AG09309 (cell line): Measurements from ENCODE around the gene UBE2G1.

Experiments
- DNase-seq: peaks from one replicate; pipeline ENCODE4 v3.0.0-alpha.2; 2010; ENCODE audit warnings: low read depth
- H3K4me3 ChIP-seq: 2 replicates; pipeline ENCODE4 v1.5.1; 2011; ENCODE audit warnings: mild to moderate bottlenecking, low read depth, low read length, moderate library complexity; ENCODE audit not compliant: control insufficient read depth
- TF ChIP-seq, protein P1 (sequence below): IDR thresholded peaks from 2 replicates; pipeline ENCODE4 v1.5.1; 2011; ENCODE audit warnings: mild to moderate bottlenecking, low read depth, low read length, inconsistent platforms; ENCODE audit not compliant: insufficient read depth, control insufficient read depth; ENCODE audit errors: missing control alignments

Gene UBE2G1

DNA sequence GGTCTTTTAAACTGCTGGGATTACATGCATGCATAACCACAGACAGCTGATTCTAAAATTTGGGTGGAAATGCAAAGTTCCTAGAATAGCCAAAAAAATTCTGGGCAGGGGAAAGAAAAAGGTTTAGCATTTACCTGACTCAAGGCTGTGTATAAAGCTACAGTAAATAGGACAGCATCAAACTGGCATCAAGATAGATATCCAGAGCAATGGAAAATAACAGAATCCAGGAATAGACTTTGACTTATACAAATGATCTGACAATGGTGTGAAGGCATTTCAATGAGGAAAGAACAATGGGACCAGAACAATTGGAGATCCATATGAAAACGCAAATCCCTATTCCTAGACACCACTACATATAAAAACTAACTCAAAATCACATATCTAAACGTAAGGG lies 115.6 kb downstream of the UBE2G1 start:
- H3K4me3 ChIP-seq = no peak overlapping the region
- DNase-seq = no peak
- TF ChIP-seq, protein P1, sequence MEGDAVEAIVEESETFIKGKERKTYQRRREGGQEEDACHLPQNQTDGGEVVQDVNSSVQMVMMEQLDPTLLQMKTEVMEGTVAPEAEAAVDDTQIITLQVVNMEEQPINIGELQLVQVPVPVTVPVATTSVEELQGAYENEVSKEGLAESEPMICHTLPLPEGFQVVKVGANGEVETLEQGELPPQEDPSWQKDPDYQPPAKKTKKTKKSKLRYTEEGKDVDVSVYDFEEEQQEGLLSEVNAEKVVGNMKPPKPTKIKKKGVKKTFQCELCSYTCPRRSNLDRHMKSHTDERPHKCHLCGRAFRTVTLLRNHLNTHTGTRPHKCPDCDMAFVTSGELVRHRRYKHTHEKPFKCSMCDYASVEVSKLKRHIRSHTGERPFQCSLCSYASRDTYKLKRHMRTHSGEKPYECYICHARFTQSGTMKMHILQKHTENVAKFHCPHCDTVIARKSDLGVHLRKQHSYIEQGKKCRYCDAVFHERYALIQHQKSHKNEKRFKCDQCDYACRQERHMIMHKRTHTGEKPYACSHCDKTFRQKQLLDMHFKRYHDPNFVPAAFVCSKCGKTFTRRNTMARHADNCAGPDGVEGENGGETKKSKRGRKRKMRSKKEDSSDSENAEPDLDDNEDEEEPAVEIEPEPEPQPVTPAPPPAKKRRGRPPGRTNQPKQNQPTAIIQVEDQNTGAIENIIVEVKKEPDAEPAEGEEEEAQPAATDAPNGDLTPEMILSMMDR = no peak

DNA sequence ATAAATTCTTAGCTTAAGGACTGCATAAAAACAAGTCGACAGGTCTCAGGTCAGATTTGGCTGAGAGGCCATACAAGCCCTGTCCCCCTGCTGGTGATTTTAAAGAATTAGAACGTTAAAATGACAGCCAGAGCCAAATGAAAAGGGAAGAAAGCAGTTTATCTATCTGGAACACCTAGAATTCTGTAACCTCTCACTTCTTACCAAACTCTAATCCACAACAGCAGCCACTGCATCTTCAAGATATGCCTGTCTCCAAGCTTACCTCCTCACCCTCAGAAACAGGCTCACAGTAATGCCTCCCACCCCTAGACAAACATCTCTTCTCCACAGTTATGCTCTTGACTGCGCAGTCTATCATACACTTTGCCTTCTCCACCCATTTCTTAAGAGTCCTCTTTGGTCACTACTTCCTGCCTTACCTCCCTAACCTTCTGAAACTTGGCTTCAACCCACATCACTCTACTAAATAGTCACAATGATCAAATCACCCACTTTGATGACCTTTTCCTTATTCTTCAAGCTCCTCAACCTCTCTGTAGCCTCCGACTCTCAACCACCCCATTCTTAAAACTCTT lies 116.9 kb downstream of the UBE2G1 start:
- peak; percentile 7 for DNase-seq
- H3K4me3 ChIP-seq = no peak overlapping the region
- TF ChIP-seq, protein P1 = peak; percentile 55

DNA sequence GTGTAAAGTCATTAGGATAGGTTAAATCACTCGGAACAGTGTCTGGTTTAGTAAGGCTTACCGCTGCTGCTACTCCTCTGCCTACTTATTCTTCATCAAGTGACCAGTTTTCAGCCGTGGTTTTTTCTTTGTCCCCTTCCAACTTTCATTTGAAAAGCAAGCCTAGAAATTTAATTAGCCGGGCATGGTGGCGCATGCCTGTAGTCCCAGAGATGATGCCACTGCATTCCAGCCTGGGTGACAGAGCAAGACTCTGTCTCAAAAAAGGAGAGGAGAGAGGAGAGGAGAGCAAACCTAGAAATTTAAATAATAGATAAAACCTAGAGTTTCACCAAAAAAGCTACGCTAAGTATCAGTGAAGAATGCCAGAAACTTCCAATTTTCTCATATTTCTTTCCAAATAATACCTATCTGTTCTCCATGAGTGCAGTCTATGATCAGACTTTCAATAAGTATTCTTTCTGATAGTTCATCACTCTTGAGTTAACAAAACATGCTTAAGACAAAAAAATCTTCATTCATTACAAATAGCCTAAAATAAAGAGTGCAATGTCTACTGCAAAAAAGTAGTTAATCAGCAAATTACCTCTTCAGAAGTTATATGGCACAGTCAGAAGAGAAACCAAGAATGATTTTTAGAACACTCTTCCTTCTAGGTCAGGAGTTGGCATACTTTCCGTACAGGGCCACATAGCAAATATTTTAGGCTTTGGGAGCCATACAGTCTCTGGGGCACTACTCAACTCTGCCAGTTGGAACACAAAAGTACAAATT lies 117.8 kb downstream of the UBE2G1 start:
- H3K4me3 ChIP-seq = no peak overlapping the region
- TF ChIP-seq, protein P1 = no peak
- no peak for DNase-seq

DNA sequence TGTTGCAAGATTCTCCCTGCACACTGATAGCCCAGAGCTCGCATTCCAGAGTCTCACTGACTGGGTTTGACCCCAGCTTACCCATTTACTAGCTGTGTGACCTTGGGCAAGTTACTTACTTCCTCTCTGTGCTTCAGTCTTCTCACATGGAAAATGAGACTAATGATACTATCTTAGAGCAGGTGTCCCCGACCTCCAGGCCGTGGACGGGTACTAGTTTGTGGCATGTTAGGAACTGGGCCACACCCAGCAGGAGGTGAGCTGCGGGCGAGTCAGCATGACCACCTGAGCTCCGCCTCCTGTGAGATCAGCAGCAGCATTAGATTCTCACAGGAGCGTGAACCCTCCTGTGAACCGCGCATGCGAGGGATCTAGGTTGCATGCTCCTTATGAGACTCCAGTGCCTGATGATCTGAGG lies 118.5 kb downstream of the UBE2G1 start:
- DNase-seq = no peak
- TF ChIP-seq, protein P1 = no peak
- no peak overlapping the region for H3K4me3 ChIP-seq

DNA sequence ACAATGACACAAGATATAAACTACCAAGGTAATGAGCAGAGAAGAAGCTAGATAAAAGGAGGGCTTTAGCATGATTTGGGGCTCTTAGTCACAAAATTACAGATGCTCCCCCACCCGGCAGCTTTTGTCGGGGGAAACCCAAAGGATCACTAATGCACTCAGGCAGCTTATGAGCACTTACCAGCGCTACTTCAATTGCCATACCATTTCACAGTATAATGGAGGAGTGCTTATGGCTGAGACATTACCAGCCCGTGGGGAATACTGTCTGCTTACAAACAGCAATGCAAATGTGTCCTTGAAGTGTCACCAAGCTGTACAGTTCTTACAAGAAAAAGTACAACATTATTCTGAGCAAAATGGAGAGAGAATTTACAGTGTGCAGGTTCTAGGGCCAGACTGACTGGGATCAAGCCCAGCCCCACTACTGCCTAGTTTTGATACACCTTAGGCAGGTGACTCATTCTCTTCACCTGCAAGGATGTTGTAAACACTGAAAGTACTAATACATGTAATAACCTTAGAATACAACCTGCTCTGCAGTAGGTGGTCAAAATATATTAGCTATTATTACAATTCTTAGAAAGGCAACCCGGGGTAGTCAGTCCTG lies 119.0 kb downstream of the UBE2G1 start:
- TF ChIP-seq, protein P1 = no peak
- DNase-seq = no peak
- no peak overlapping the region for H3K4me3 ChIP-seq

DNA sequence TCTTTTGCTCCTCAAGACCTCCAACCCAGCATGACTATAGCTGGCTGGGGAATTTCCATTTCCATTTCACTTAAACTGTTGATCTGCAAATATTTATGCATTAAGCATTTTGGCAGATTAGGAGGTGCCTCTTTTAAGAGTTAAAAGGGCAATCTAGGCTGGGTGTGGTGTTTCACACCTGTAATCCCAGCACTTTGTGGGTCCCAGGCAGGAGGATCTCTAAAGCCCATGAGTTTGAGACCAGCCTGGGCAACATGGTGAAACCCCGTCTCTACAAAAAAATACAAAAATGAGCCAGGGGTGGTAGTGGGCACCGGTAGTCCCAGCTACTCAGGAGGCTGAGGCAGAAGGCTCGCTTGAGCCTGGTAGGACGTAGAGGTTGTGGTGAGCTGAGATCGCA lies 119.8 kb downstream of the UBE2G1 start:
- H3K4me3 ChIP-seq = no peak overlapping the region
- TF ChIP-seq, protein P1 = no peak
- no peak for DNase-seq
